ENCODE data around the gene LENG9. TPM values are rescaled to one million over a fixed set of nuclear protein-coding genes. Genes with fewer than 3 reads are reported as not detected.

Gene LENG9
- total and polyA plus RNA-seq, 2 of the 13 experiments (the other 11 are each of a cell fraction or from before 2014, with no cell fraction given), result 0.75 to 2.9 TPM

DNA sequence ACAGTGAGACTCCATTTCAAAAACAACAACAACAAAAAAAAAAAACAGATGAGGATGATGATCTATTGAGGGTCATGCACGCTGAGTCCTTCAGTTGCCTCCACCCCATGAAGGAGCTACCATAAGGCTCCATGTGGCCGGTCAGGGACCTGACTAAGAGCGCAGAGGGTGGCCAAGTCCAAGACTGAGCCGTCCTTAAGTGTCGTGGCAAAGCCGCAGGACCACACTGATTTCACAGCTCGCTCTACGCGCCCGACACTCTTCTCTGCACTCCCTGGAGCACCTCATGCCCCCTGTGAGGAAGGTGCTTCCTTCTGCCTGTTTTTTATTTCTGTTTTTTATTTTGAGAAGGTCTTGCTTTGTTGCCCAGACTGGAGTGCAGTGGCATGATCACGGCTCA is 36.0 kb downstream of the LENG9 start:
- intact Hi-C loops (cut with micrococcal nuclease; ENCODE audit: unreplicated experiment) (no loop called here), in situ Hi-C loops (cut with HindIII; ENCODE audit: extremely low pct_ligation_motif_present, low pct_unique_long_range_greater_than_20kb) (no loop called here)
- FAIRE-seq (no peak), DNase-seq (ENCODE audit: low spot score) (no peak), ATAC-seq (no peak)
- BruUV-seq (replicated peaks), result no TSS peak
- no peaks in the 10 kb centered on the region for H3K9me3 ChIP-seq (ENCODE audit: low read length)
- no peak for TF ChIP-seq BORCS8-MEF2B (CRISPR knock-in tag; IDR thresholded peaks at IDR 0.05)
- no peak for TF ChIP-seq ZNF207 (IDR thresholded peaks at IDR 0.05; ENCODE audit: borderline replicate concordance)
- peak; percentile 75 for TF ChIP-seq AGO1 (IDR thresholded peaks at IDR 0.05; ENCODE audit: low read depth, low read length, poor library complexity, severe bottlenecking)
- no peak overlapping the region for H3K4me2 ChIP-seq (ENCODE audit: low read depth, low read length)
- H3K9ac ChIP-seq (ENCODE audit: insufficient read depth, low read depth, low read length), result no peak overlapping the region
- H3K79me2 ChIP-seq (ENCODE audit: insufficient read depth, low read length), result no peaks in the 10 kb centered on the region
- H2AFZ ChIP-seq (ENCODE audit: low read length), result no peak overlapping the region
- H3K4me1 ChIP-seq (ENCODE audit: insufficient read depth, low read length), result no peaks in the 10 kb centered on the region
- WGBS (ENCODE audit: low lambda C conversion rate), result 95% methylated on average over 10 of the region's 11 CpGs
- H3K27me3 ChIP-seq (ENCODE audit: control insufficient read depth in 1 of 2, insufficient read depth in 2 of 2, low read length in 2 of 2), result no peaks in the 10 kb centered on the region; a peak in 1 of 5 replicates
- ChIA-PET CTCF (ENCODE audit: low intra/inter-chr PET ratio, low total read pairs) (no interaction called here), POLR2A (interaction anchor here (1.2 kb wide), 1 partner anchor 21 kb away, joined by 3 read pairs; no protein-coding TSS in a partner anchor)
- no peaks in the 10 kb centered on the region for H4K20me1 ChIP-seq (ENCODE audit: insufficient read depth, low read length)
- no peaks in the 10 kb centered on the region for H3K36me3 ChIP-seq (replicated peaks in 1 of 2; ENCODE audit: control insufficient read depth in 1 of 2, insufficient read depth in 2 of 2, low read length in 2 of 2)
- no peak overlapping the region for H3K27ac ChIP-seq (ENCODE audit: extremely low read length, insufficient read depth, low read length)
- H3K4me3 ChIP-seq (replicated peaks in 1 of 3; ENCODE audit: insufficient read depth in 1 of 3, low read depth in 2 of 3, low read length in 3 of 3), result no peak overlapping the region

GRCh38 chr19:54426291-54426931 is 37.2 kb downstream of the LENG9 start:
- intact Hi-C loops (cut with micrococcal nuclease; ENCODE audit: unreplicated experiment) (no loop called here), in situ Hi-C loops (cut with HindIII; ENCODE audit: extremely low pct_ligation_motif_present, low pct_unique_long_range_greater_than_20kb) (no loop called here)
- 82% methylated on average over 10 of the region's 17 CpGs for WGBS (ENCODE audit: low lambda C conversion rate)
- no peak overlapping the region for H3K9ac ChIP-seq (ENCODE audit: insufficient read depth, low read depth, low read length)
- CTCF ChIA-PET (ENCODE audit: low intra/inter-chr PET ratio, low total read pairs), result no interaction called here
- no peaks in the 10 kb centered on the region; a peak in 1 of 5 replicates for H3K27me3 ChIP-seq (ENCODE audit: control insufficient read depth in 1 of 2, insufficient read depth in 2 of 2, low read length in 2 of 2)
- ATAC-seq (no peak; the same call in 2 of the 3 replicates), FAIRE-seq (no peak), DNase-seq (ENCODE audit: low spot score) (no peak)
- POLR2A ChIA-PET, result no interaction called here
- no peaks in the 10 kb centered on the region for H3K36me3 ChIP-seq (replicated peaks in 1 of 2; ENCODE audit: control insufficient read depth in 1 of 2, insufficient read depth in 2 of 2, low read length in 2 of 2)
- TF ChIP-seq, protein P1, sequence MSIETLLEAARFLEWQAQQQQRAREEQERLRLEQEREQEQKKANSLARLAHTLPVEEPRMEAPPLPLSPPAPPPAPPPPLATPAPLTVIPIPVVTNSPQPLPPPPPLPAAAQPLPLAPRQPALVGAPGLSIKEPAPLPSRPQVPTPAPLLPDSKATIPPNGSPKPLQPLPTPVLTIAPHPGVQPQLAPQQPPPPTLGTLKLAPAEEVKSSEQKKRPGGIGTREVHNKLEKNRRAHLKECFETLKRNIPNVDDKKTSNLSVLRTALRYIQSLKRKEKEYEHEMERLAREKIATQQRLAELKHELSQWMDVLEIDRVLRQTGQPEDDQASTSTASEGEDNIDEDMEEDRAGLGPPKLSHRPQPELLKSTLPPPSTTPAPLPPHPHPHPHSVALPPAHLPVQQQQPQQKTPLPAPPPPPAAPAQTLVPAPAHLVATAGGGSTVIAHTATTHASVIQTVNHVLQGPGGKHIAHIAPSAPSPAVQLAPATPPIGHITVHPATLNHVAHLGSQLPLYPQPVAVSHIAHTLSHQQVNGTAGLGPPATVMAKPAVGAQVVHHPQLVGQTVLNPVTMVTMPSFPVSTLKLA (IDR thresholded peaks at IDR 0.05), result peak; percentile 48
- TF ChIP-seq STAG1 (CRISPR knock-in tag; IDR thresholded peaks at IDR 0.05) (no peak), AGO2 (optimal IDR thresholded peaks at IDR 0.05; ENCODE audit: low read depth, low read length) (peak; percentile 63), AGO1 (IDR thresholded peaks at IDR 0.05; ENCODE audit: low read depth, low read length, poor library complexity, severe bottlenecking) (peak; percentile 86), MAFK (conservative IDR thresholded peaks at IDR 0.05 in 1 of 2, IDR thresholded peaks at IDR 0.05 in 1 of 2; ENCODE audit: low read length in 2 of 2) (no peak), KDM2A (CRISPR knock-in tag; IDR thresholded peaks at IDR 0.05; ENCODE audit: borderline replicate concordance, low read depth) (0 out of 2 replicates have a peak, but pooled peaks have one; percentile 18)
- H3K9me3 ChIP-seq (ENCODE audit: low read length), result no peaks in the 10 kb centered on the region
- no peaks in the 10 kb centered on the region for H4K20me1 ChIP-seq (ENCODE audit: insufficient read depth, low read length)
- no peaks in the 10 kb centered on the region for H3K79me2 ChIP-seq (ENCODE audit: insufficient read depth, low read length)
- no peak overlapping the region for H3K27ac ChIP-seq (ENCODE audit: extremely low read length, insufficient read depth, low read length)
- H3K4me3 ChIP-seq (replicated peaks in 1 of 3; ENCODE audit: insufficient read depth in 1 of 3, low read depth in 2 of 3, low read length in 3 of 3), result no peak overlapping the region
- no TSS peak for BruUV-seq (replicated peaks)
- peaks cover 7% of the 10 kb centered on the region for H3K4me1 ChIP-seq (ENCODE audit: insufficient read depth, low read length)
- H3K4me2 ChIP-seq (ENCODE audit: low read depth, low read length), result no peak overlapping the region
- H2AFZ ChIP-seq (ENCODE audit: low read length), result no peak overlapping the region

All from HepG2 (cell line).